Mesodermal cell (in vitro differentiated cells): ENCODE data around the gene ZNF586.
"Not testable (repeated sequence)": the region's sequence is repeated elsewhere in the genome, so short reads cannot be mapped to it uniquely, and the experiment has no call there.

Experiments used
- H3K27ac ChIP-seq: 2 replicates; pipeline ENCODE4 v1.7.0; 2013; ENCODE audit warnings: mild to moderate bottlenecking, low read depth, low read length, moderate library complexity; ENCODE audit not compliant: severe bottlenecking
- H3K36me3 ChIP-seq: 2 replicates; pipeline ENCODE4 v1.7.1; 2013; ENCODE audit warnings: mild to moderate bottlenecking, low read length, moderate library complexity; ENCODE audit not compliant: control insufficient read depth, insufficient read depth
- H3K4me1 ChIP-seq: one replicate; pipeline ENCODE4 v1.7.1; 2013; ENCODE audit warnings: mild to moderate bottlenecking, low read length; ENCODE audit not compliant: insufficient read depth, control insufficient read depth, poor library complexity, severe bottlenecking
- H3K4me3 ChIP-seq: 2 replicates; pipeline ENCODE4 v1.7.0; 2013; ENCODE audit warnings: low read length, control low read depth, mild to moderate bottlenecking; ENCODE audit not compliant: insufficient read depth, poor library complexity, severe bottlenecking; ENCODE audit errors: extremely low read depth
- H3K9me3 ChIP-seq: 2 replicates; pipeline ENCODE4 v1.7.1; 2013; ENCODE audit warnings: mild to moderate bottlenecking, low read length, moderate library complexity; ENCODE audit not compliant: control insufficient read depth
- WGBS, 2 experiments: methylation state at CpG; one replicate each; pipeline ENCODE4 v1.1.5; 2013; ENCODE audit warnings: missing lambda C conversion rate in 2 of 2; ENCODE audit not compliant: insufficient coverage in 2 of 2; 5-methylcytosine and 5-hydroxymethylcytosine counted together

The ZNF586 gene

DNA sequence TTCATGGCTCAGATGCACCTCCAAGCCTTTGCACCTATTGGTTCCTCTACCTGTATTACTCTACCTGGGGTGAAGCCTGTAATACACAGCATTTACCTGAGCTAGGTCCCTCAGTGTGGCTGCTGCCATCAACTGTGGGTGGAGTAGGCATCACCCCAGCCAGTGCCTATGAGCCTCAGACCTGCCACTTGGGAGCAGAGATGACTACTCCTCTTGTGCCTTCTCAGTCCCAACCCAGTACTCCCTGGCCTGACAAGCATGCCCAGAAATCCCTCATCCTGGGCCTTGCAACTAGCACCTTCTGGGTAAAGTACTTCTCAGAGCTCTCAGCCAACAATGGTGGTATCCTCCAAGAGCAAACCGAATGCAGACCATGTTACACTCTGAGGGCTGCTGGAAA, 27.1 kb downstream of the ZNF586 start:
- not testable (repeated sequence) for H3K27ac ChIP-seq, H3K4me1 ChIP-seq, H3K9me3 ChIP-seq, H3K4me3 ChIP-seq
- WGBS, 2 experiments: no CpG with 5 or more reads among the region's 1 CpG
- H3K36me3 ChIP-seq: peaks cover 39% of the 10 kb centered on the region

DNA sequence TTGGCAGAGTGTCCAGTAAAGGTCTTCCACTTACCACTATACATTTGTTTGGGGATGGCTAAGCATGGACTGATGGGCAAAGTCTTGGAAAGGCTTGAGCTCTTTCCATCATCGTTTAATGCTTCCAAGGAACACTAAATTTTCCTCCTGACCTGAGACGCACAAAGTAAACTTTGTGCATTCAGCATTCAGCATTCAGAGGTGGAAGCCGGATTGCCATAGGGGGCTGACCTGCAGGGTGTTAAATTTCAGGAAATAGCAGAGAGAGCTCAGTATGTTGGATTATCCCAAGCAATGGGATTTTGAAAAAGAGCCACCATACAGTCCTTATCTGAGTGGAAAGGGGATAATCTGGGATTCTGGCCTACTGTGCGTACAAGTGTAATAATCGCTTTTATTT, 31.2 kb downstream of the ZNF586 start:
- Histone ChIP-seq H3K27ac (no peak overlapping the region), H3K4me3 (no peak overlapping the region), H3K9me3 (no peaks in the 10 kb centered on the region), H3K4me1 (peaks cover 11% of the 10 kb centered on the region), H3K36me3 (peaks cover 22% of the 10 kb centered on the region)
- 76 to 80% methylated on average over 2 to 4 of the region's 5 CpGs for WGBS, 2 experiments

DNA sequence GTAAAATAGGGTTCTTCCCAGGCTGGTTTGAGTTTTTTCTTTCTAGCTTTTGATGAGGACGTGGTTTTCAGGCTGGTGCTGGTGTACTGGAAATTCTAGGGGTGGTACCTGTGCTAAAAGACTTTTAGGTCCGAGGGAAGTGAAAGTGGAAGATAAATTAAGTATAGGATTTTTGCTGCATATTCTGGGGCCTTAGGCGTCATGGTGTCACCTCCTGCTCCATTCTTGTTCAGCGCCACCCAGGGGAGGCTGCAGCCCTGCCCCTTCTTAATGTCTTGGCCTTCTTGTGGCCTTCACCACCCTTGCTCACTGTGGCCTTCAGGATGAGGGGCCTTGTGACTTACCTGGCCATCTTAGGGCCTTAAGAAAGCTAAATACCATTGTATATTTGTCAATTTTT, 32.8 kb downstream of the ZNF586 start:
- Histone ChIP-seq H3K4me1 (peaks cover 11% of the 10 kb centered on the region), H3K27ac (no peak overlapping the region), H3K9me3 (no peaks in the 10 kb centered on the region), H3K36me3 (peaks cover 24% of the 10 kb centered on the region), H3K4me3 (no peak overlapping the region)
- 74 to 93% methylated on average over 2 to 4 of the region's 4 CpGs for WGBS, 2 experiments

GRCh38 chr19:57803265-57803593, 33.8 kb downstream of the ZNF586 start:
- Histone ChIP-seq H3K4me1 (peaks cover 11% of the 10 kb centered on the region), H3K27ac (peak overlapping the region; percentile 96), H3K9me3 (no peaks in the 10 kb centered on the region), H3K4me3 (peak overlapping the region; percentile 52), H3K36me3 (peaks cover 32% of the 10 kb centered on the region)
- 1 to 2% methylated on average over 5 to 6 of the region's 6 CpGs for WGBS, 2 experiments

DNA sequence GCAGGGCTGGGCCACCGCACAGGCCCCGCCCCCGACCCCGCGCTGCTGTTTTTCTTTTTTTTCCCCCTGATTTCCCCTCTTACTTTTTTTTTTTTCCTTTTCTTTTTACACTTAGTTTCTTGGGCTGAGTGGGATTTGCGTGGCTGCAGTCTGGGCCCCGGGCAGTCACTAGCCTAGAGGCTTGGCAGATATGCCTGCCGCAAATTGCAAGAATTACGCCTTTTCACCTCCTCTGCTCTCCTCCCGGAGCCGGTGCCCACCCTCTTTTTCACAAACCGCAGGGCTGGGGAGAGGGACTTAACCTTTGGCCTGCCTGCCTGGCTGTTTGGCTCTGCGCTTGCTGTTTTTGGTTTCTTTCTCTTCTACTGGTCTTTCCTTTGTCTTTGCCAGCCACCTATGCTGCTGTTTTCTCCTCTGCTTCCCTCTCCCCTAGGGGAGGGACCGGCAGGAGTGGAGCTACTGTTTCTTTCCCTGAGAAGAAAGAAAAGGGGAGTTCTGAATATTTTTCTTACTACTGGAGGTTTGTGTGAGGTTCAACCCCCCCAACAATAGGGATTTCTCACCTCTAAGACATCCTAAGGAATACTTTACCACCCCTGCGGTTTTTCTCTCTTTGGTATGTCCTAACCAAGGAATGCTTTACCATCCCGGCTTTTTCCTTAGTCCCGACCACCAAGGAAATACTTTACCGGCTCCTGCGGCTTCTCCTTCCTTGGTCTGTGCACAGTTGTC, 34.3 kb downstream of the ZNF586 start:
- no peaks in the 10 kb centered on the region for H3K9me3 ChIP-seq
- H3K36me3 ChIP-seq: peaks cover 36% of the 10 kb centered on the region
- WGBS, 2 experiments: 0 to 2% methylated on average over 12 to 18 of the region's 19 CpGs
- H3K27ac ChIP-seq: peak overlapping the region; percentile 96
- peaks cover 11% of the 10 kb centered on the region for H3K4me1 ChIP-seq
- H3K4me3 ChIP-seq: peak overlapping the region; percentile 52

DNA sequence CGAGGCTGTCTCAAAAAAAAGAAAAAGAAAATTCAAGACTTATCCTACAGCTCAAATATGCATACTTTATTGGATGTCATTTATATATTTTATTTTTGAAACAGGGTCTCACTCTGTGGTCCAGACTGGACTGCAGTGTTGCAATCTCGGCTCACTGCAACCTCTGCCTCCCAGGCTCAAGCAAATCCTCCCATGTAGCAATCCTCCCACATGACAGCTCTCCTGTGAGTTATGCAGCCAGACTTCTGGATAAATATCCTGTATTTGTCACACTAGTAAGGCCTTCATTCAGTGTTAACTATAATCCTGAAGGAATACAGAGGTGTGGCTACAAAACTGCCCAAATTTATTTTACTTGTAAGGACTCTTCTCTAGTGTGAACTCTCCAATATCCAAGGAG, 38.1 kb downstream of the ZNF586 start:
- 88 to 100% methylated on average over 1 of the region's 2 CpGs for WGBS, 2 experiments
- peaks cover 46% of the 10 kb centered on the region for H3K36me3 ChIP-seq
- no peak overlapping the region for H3K4me3 ChIP-seq
- peaks cover 5% of the 10 kb centered on the region for H3K4me1 ChIP-seq
- H3K9me3 ChIP-seq: no peaks in the 10 kb centered on the region
- H3K27ac ChIP-seq: no peak overlapping the region

DNA sequence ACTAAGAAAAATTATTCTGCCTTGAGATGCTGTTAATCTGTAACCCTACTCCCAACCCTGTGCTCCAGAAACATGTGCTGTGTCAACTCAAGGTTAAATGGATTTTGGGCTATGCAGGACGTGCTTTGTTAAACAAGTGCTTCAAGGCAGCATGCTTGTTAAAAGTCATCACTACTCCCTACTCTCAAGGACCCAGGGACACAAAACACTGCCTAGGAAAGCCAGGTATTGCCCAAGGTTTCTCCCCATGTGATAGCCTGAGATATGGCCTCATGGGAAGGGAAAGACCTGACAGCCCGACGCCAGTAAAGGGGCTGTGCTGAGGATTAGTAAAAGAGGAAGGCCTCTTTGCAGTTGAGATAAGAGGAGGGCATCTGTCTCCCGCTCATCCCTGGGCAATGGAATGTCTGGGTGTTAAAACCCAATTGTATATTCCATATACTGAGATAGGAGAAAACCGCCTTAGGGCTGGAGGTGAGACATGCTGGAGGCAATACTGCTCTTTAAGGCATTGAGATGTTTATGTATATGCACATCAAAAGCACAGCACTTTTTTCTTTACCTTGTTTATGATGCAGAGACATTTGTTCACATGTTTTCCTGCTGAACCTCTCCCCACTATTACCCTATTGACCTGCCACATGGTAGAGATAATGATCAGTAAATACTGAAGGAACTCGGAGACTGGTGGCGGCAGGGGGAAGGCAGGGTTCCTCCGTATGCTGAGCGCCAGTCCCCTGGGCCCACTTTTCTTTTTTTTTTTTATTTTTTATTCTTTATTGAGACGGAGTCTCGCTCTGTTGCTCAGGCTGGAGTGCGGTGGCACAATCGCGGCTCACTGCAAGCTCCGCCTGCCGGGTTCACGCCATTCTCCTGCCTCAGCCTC, 41.2 kb downstream of the ZNF586 start:
- WGBS, 2 experiments: 80 to 92% methylated on average over 11 to 13 of the region's 17 CpGs
- H3K27ac ChIP-seq, H3K9me3 ChIP-seq, H3K4me1 ChIP-seq, H3K4me3 ChIP-seq: not testable (repeated sequence)
- H3K36me3 ChIP-seq: peaks cover 49% of the 10 kb centered on the region

DNA sequence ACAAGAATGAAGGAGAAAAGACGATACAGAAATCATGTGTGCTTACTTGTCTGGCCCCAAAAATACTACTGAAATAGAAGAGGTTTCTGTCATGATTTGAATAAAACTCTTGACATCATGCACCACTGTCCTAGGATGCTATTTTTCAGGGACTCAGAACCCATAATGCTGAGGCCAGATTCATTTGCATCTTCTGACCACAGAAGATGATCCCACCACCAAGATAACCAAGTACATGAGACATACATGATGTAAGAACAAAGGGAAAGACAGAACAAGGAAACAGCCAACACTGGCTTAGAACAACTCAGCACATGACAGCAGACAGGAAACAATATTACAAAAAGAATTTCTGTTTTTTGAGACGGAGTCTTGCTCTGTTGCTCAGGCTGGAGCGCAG, 42.8 kb downstream of the ZNF586 start:
- Histone ChIP-seq H3K4me3 (no peak overlapping the region), H3K4me1 (no peaks in the 10 kb centered on the region), H3K9me3 (no peaks in the 10 kb centered on the region), H3K27ac (no peak overlapping the region), H3K36me3 (peaks cover 41% of the 10 kb centered on the region)
- WGBS, 2 experiments: 96 to 100% methylated on average over 2 to 3 of the region's 3 CpGs

DNA sequence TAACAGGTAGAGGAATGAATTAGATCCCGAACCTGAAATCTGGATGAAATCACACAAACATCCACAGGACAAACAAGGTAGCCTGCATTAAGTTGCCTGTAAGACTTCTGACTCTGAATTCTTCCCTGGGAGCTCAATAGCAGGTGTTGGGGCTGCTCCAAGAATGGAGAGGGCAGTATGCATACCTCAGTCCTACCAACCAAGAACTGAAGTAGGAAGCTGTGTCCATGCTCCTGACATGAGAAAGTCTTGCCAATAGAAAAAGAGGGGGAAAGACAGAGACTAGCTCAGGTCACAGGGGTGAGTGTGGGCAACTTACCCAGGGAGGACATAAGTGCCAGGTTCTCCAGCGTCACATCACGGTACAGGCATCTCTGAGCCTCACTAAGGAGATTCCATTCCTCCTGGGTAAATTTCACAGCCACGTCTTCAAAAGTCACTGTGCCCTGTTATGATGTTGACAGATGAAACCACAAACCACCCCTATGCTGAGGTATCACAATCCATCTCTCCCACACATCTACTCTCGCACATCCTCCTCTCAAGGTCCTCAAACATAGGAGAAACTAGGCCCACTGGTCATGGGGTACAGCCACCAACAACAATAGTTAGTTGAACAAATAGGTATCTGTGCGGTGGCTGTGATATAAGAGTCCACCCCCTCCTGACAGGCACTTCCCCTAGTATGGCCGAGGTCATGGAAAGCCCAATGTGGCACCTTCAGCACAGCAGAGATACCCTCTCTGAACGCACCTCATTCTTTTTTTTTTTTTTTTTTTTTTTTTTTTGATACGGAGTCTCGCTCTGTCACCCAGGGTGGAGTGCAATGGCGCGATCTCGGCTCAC, 43.7 kb downstream of the ZNF586 start:
- WGBS, 2 experiments: 90 to 94% methylated on average over 3 to 6 of the region's 13 CpGs
- H3K4me1 ChIP-seq, H3K4me3 ChIP-seq, H3K27ac ChIP-seq, H3K9me3 ChIP-seq: not testable (repeated sequence)
- peaks cover 34% of the 10 kb centered on the region for H3K36me3 ChIP-seq

DNA sequence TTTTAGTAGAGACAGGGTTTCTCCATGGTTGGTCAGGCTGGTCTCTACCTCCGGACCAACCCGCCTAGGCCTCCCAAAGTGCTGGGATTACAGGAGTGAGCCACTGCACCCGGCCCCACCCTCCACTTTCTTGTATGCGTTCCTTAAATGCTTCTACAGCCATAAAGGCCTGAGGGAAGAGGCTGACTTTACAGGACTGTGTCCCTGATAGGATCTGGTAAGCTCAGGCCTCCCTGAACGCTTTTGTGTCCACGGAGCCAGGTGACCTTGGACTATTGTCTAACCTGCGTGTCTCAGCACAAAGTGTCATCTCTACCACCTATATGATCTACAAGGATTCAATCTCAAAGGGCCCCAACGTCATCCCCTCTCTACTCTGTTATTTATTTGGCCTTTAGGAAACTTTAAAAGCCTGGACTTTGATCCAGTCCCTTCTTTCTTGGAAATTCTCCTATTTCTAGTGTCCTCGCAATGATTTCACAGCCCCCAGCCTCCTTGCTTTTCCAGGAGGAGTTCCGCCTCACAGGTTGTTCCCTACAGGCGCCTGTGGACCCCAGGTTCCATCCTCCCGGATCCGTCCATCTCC, 44.5 kb downstream of the ZNF586 start:
- no peaks in the 10 kb centered on the region for H3K9me3 ChIP-seq
- peaks cover 3% of the 10 kb centered on the region for H3K4me1 ChIP-seq
- peak overlapping the region; percentile 95 for H3K4me3 ChIP-seq
- H3K27ac ChIP-seq: peak overlapping the region; percentile 53
- WGBS, 2 experiments: 20 to 22% methylated on average over 12 to 13 of the region's 13 CpGs
- H3K36me3 ChIP-seq: peaks cover 28% of the 10 kb centered on the region
